Astrocyte of the spinal cord (primary cell): ENCODE results near the gene NAMPT.
"Not testable (repeated sequence)": the region's sequence is repeated elsewhere in the genome, so short reads cannot be mapped to it uniquely, and the experiment has no call there.

Experiments used
- DNase-seq: peaks from one replicate; pipeline ENCODE4 v3.0.0; 2011; ENCODE audit warnings: low read depth, low spot score
- H3K4me3 ChIP-seq: 2 replicates; pipeline ENCODE4 v1.5.1; 2011; ENCODE audit warnings: low read depth, mild to moderate bottlenecking, low read length, moderate library complexity
- in situ Hi-C: cut with HindIII; loops from 2 replicates; pipeline ENCODE4 v1.10.0; 2017; ENCODE audit warnings: low sequenced_read_pairs
- TF ChIP-seq, protein P1 (sequence below): IDR thresholded peaks from 2 replicates; pipeline ENCODE4 v1.5.1; 2012; ENCODE audit warnings: low read depth, mild to moderate bottlenecking, low read length, inconsistent platforms

NAMPT gene

DNA sequence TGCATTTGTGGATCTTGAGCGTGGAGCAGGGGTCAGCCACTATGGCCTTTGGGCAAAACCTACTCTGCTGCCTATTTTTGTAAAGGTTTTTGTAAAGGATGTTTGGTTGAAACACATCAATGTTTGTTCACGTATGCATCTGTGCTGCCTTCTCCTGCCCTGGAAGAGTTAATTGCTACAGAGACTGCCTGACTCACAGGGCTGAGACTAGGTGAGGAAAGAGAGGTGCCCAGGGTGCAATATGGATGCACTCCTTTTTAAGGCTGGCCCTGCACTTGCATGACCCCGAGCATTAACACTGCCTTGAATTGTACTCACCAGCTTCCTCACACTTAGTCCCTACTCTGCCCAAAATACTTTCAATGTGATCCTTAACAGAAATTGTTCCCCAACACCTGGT is 20.9 kb upstream of the NAMPT start:
- no peak for DNase-seq
- TF ChIP-seq, protein P1, sequence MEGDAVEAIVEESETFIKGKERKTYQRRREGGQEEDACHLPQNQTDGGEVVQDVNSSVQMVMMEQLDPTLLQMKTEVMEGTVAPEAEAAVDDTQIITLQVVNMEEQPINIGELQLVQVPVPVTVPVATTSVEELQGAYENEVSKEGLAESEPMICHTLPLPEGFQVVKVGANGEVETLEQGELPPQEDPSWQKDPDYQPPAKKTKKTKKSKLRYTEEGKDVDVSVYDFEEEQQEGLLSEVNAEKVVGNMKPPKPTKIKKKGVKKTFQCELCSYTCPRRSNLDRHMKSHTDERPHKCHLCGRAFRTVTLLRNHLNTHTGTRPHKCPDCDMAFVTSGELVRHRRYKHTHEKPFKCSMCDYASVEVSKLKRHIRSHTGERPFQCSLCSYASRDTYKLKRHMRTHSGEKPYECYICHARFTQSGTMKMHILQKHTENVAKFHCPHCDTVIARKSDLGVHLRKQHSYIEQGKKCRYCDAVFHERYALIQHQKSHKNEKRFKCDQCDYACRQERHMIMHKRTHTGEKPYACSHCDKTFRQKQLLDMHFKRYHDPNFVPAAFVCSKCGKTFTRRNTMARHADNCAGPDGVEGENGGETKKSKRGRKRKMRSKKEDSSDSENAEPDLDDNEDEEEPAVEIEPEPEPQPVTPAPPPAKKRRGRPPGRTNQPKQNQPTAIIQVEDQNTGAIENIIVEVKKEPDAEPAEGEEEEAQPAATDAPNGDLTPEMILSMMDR, result no peak
- in situ Hi-C loops, result no loop called here

GRCh38 chr7:106304568-106304967 is 19.8 kb upstream of the NAMPT start:
- in situ Hi-C loops, result no loop called here
- no peak for DNase-seq
- TF ChIP-seq, protein P1, result no peak
- no peak overlapping the region for H3K4me3 ChIP-seq

More for the DNA sequence above, 20.9 kb upstream of the NAMPT start:
- H3K4me3 ChIP-seq, result no peak overlapping the region

- in situ Hi-C loops, H3K4me3 ChIP-seq, DNase-seq: not testable (repeated sequence)
Measured at GRCh38 chr7:106298631-106299030, 13.8 kb upstream of the NAMPT start.

DNA sequence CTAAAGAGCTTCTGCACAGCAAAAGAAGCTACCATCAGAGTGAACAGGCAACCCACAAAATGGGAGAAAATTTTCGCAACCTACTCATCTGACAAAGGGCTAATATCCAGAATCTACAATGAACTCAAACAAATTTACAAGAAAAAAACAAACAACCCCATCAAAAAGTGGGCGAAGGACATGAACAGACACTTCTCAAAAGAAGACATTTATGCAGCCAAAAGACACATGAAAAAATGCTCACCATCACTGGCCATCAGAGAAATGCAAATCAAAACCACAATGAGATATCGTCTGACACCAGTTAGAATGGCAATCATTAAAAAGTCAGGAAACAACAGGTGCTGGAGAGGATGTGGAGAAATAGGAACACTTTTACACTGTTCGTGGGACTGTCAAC is 13.4 kb upstream of the NAMPT start:
- in situ Hi-C loops, DNase-seq, H3K4me3 ChIP-seq: not testable (repeated sequence)

DNA sequence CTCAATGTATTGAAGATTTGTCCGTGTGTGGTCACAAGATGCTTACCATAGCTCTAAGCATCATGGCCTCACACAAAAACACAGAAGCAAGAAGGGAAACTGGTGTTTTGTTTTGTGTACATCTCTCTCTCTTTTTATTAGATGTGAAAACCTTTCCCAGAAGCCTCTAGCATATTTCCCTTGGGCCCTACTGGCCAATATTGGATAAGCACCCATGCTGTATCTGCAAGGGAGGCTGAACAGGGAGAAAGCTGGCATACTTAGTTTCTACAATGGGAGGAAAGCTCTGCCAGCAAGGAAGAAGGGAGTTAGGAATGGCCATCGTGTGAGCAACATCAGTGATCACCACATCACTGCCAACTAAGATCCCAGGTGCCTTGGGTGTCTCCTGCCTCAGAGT is 9.6 kb upstream of the NAMPT start:
- TF ChIP-seq, protein P1, result peak; percentile 26
- in situ Hi-C loops, result no loop called here
- no peak overlapping the region for H3K4me3 ChIP-seq
- no peak for DNase-seq

DNA sequence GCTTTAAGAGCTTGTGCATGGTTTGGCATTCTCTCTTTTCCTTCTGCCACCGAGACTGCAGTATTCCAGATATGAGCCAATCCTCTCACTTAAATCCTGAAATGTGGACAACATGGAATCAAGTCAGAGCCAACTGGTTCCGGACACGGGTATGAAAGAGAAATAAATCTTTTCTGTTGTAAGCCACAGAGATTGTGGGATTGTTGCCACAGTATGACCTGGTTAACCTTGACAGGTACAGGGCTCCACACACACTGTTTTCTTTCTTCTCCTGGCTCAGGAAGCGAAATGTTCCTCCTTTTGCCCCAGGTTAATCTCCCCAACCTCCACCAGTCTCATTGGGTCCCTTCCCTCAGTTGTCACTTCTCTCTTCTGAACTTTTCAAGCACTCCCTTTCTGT is 6.5 kb upstream of the NAMPT start:
- no peak overlapping the region for H3K4me3 ChIP-seq
- DNase-seq, result no peak
- in situ Hi-C loops, result no loop called here
- TF ChIP-seq, protein P1, result no peak

DNA sequence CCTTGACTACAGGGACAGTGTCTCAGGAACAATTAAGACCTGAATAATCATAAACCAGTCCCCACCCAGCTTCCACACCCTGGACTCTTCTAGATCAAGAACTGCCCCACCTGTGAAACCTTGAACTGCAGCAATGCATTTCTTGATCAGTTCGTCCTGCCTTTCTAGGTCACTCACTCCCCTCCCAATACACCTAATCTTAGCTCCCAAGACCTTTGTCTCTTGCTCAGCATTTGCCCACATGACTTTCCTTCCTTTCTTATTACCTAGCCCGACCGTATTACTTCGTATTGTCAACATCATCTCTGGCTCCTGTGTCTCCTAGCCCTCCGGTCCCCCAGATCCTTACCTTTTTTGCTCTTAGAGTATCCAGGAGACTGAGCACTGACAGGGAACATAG is 5.5 kb upstream of the NAMPT start:
- no peak overlapping the region for H3K4me3 ChIP-seq
- TF ChIP-seq, protein P1, result no peak
- in situ Hi-C loops, result no loop called here
- DNase-seq, result no peak

DNA sequence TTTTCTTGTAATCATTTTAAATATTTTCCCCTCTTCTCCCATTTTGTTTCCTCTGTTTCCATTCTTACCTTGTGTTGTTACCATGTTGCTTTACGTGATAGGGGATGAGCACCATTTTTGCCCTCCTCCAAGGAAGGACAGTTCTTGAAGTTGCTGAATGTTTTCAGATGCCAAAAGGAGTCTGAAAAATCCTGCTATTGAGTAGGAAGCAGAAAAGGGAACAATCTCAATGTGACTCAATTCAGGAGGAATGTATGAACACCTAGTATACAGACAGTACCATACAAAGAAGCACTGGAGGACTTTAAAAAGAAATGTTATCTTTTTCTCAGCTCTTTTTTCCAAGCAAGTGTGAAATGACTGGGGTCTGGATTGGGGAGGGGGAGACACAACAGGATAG is 5.1 kb upstream of the NAMPT start:
- DNase-seq, result no peak
- no peak overlapping the region for H3K4me3 ChIP-seq
- in situ Hi-C loops, result no loop called here
- TF ChIP-seq, protein P1, result no peak
